ENCODE data around the gene KIF13A. TPM values are rescaled to one million over a fixed set of nuclear protein-coding genes. Genes with fewer than 3 reads are reported as not detected.

KIF13A gene
- total and polyA plus RNA-seq, 10 of the 15 experiments (the other 5 are each of a cell fraction or from before 2014, with no cell fraction given) = 0.02 to 0.26 (median 0.13) TPM; not detected in 2

DNA sequence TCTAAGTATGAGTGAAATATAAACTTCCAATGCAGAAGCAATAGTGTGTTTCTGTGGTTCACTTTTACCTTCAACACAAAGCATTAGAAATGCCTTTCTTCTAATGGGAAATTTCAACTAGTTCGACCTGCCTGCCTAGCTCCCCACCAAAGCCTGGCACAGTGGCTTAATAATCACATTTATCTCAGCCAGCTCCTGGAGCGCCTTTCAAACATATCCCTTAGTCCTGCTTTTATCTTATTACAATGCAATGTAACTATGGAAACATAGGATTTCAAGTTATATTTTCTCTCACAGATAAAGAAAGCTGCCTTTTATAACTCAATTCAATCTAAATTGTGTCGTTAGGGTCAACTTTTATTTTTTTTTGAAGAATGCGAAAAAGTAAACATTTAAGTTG lies 53.7 kb downstream of the KIF13A start:
- FAIRE-seq = no peak
- ATAC-seq = no peak

More for the DNA sequence above, 53.7 kb downstream of the KIF13A start:
- no peak for TF ChIP-seq RELB (IDR thresholded peaks at IDR 0.05; ENCODE audit: low read depth)
- no peak for TF ChIP-seq SUPT20H (IDR thresholded peaks at IDR 0.05; ENCODE audit: borderline replicate concordance, control insufficient read depth, low read depth, low read length)
- no peak for TF ChIP-seq ATF3 (IDR thresholded peaks at IDR 0.05; ENCODE audit: borderline replicate concordance, extremely low read depth, low read depth, low read length)
- TF ChIP-seq STAT1 (conservative IDR thresholded peaks at IDR 0.05) = no peak
- no peaks in the 10 kb centered on the region for H3K36me3 ChIP-seq (ENCODE audit: control insufficient read depth in 2 of 2, insufficient read depth in 2 of 2, low read length in 1 of 2)
- ChIA-PET POLR2A (no interaction called here), CTCF (no interaction called here), SMC1A (ENCODE audit: uncharacterized antibody, unreplicated experiment) (interaction anchor here (0.9 kb wide), 1 partner anchor 100 kb away, joined by 3 read pairs; no protein-coding TSS in a partner anchor), RAD21 (ENCODE audit: unreplicated experiment) (no interaction called here)
- BruUV-seq (replicated peaks) = no TSS peak
- no peak overlapping the region for H3K4me2 ChIP-seq (ENCODE audit: control insufficient read depth, insufficient read depth)
- no peak overlapping the region for H3K4me3 ChIP-seq
- peaks cover 0 to 2% of the 10 kb centered on the region in 2 experiments; a peak in 2 of 4 replicates for H3K27me3 ChIP-seq (replicated peaks in 1 of 2; ENCODE audit: control insufficient read depth in 2 of 2, insufficient read depth in 2 of 2, low read length in 1 of 2)
- H3K27ac ChIP-seq (ENCODE audit: control insufficient read depth, insufficient read depth) = no peak overlapping the region
- WGBS (ENCODE audit: insufficient coverage, insufficient replicate concordance, low lambda C conversion rate, missing lambda C conversion rate) = 25% methylated on average over 4 of the region's 4 CpGs
- H3K4me1 ChIP-seq (ENCODE audit: control insufficient read depth, insufficient read depth, low read length) = no peaks in the 10 kb centered on the region
- no peak for DNase-seq (ENCODE audit: low read depth, low spot score)
- no peaks in the 10 kb centered on the region for H3K9me3 ChIP-seq (replicated peaks; ENCODE audit: control insufficient read depth, insufficient read depth, low read length)
- in situ Hi-C loops (cut with MboI) = no loop called here
- H2AFZ ChIP-seq (ENCODE audit: control insufficient read depth, low read depth, low read length) = no peak overlapping the region
- H3K79me2 ChIP-seq (ENCODE audit: control insufficient read depth, insufficient read depth, low read length) = no peaks in the 10 kb centered on the region
- no peaks in the 10 kb centered on the region for H4K20me1 ChIP-seq (ENCODE audit: control insufficient read depth, insufficient read depth)
- intact Hi-C loops (cut with micrococcal nuclease; ENCODE audit: unreplicated experiment) = no loop called here
- H3K9ac ChIP-seq (ENCODE audit: control insufficient read depth, insufficient read depth, low read length) = no peak overlapping the region

Data from GM12878 (cell line).